KBM-7 (cell line): ENCODE results near the gene CCNQ.
A peak's percentile ranks its signal among the peaks of the same experiment; 100 is the strongest.

Experiments used
- DNase-seq: peaks from one replicate; pipeline ENCODE4 v3.0.0-alpha.2; 2015
- in situ Hi-C: fragments of 300-500 bp; cut with MboI; formaldehyde crosslinking; loops from 2 replicates; pipeline ENCODE4 v1.14.3; 2020; ENCODE audit warnings: low sequenced_read_pairs, low pct_unique_long_range_greater_than_20kb, mixed read lengths

The CCNQ gene

GRCh38 chrX:153598541-153599191, at the start of gene CCNQ:
CCNQ (minus strand) TSS chrX:153599139; CDS start chrX:153599073, 66 bp downstream.
- DNase-seq = peak; percentile 56
- in situ Hi-C loops = no loop called here

- in situ Hi-C loops = no loop called here
- peak; percentile 29 for DNase-seq
These were observed 48.8 kb upstream of the CCNQ start for GRCh38 chrX:153647461-153648357.

GRCh38 chrX:153646620-153647373, 47.9 kb upstream of the CCNQ start, which contains the start of gene DUSP9:
DUSP9 (plus strand) TSS chrX:153647203; CDS start chrX:153647954, 751 bp downstream.
- in situ Hi-C loops = no loop called here
- DNase-seq = peak; percentile 70

- no peak for DNase-seq
- in situ Hi-C loops = no loop called here
These were observed 47.1 kb upstream of the CCNQ start for GRCh38 chrX:153645921-153646488.

GRCh38 chrX:153645151-153645550, 46.2 kb upstream of the CCNQ start:
- in situ Hi-C loops = no loop called here
- DNase-seq = no peak

GRCh38 chrX:153644356-153645125, 45.6 kb upstream of the CCNQ start:
- DNase-seq = peak; percentile 21
- in situ Hi-C loops = no loop called here

- in situ Hi-C loops = no loop called here
- peak; percentile 62 for DNase-seq
These were observed 44.8 kb upstream of the CCNQ start for GRCh38 chrX:153643431-153644351.

GRCh38 chrX:153642655-153643430, 43.9 kb upstream of the CCNQ start:
- DNase-seq = no peak
- in situ Hi-C loops = no loop called here

GRCh38 chrX:153642051-153642654, 43.2 kb upstream of the CCNQ start:
- in situ Hi-C loops = no loop called here
- DNase-seq = peak; percentile 49

- in situ Hi-C loops = no loop called here
- peak; percentile 7 for DNase-seq
These were observed 42.7 kb upstream of the CCNQ start for GRCh38 chrX:153641627-153642026.

GRCh38 chrX:153640736-153641575, 42.0 kb upstream of the CCNQ start:
- in situ Hi-C loops = no loop called here
- DNase-seq = no peak

- DNase-seq = no peak
- in situ Hi-C loops = no loop called here
These were observed 41.2 kb upstream of the CCNQ start for GRCh38 chrX:153640045-153640686.

- no peak for DNase-seq
- in situ Hi-C loops = no loop called here
These were observed 40.5 kb upstream of the CCNQ start for GRCh38 chrX:153639177-153640044.

GRCh38 chrX:153638436-153639176, 39.7 kb upstream of the CCNQ start:
- in situ Hi-C loops = no loop called here
- no peak for DNase-seq
